ENCODE data around the gene PARP12. TPM values are rescaled to one million over a fixed set of nuclear protein-coding genes. Genes with fewer than 3 reads are reported as not detected.

Gene PARP12
- total and polyA plus RNA-seq, 9 of the 15 experiments (the other 6 are each of a cell fraction or from before 2014, with no cell fraction given), result 4.6 to 40.4 (median 23.5) TPM

DNA sequence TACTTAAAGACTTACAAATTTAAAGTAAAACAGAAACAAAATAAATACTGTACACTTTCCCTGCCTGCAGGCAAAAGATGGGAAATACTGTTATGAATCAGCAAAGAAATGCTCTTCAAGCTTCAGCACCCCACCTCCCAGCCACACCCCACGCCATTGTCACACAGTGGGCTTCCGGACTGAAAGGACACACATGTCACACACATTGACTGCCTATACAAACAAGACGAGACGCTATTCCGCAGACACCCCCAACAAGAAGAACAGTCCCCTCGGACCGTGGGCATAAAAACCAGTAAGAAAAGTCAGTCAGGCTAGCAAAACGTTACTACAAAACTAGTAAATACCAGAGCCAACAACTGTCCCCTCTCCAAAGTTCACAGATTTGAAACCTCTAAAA, 22.2 kb upstream of the PARP12 start (continued):
- TF ChIP-seq, protein P1, sequence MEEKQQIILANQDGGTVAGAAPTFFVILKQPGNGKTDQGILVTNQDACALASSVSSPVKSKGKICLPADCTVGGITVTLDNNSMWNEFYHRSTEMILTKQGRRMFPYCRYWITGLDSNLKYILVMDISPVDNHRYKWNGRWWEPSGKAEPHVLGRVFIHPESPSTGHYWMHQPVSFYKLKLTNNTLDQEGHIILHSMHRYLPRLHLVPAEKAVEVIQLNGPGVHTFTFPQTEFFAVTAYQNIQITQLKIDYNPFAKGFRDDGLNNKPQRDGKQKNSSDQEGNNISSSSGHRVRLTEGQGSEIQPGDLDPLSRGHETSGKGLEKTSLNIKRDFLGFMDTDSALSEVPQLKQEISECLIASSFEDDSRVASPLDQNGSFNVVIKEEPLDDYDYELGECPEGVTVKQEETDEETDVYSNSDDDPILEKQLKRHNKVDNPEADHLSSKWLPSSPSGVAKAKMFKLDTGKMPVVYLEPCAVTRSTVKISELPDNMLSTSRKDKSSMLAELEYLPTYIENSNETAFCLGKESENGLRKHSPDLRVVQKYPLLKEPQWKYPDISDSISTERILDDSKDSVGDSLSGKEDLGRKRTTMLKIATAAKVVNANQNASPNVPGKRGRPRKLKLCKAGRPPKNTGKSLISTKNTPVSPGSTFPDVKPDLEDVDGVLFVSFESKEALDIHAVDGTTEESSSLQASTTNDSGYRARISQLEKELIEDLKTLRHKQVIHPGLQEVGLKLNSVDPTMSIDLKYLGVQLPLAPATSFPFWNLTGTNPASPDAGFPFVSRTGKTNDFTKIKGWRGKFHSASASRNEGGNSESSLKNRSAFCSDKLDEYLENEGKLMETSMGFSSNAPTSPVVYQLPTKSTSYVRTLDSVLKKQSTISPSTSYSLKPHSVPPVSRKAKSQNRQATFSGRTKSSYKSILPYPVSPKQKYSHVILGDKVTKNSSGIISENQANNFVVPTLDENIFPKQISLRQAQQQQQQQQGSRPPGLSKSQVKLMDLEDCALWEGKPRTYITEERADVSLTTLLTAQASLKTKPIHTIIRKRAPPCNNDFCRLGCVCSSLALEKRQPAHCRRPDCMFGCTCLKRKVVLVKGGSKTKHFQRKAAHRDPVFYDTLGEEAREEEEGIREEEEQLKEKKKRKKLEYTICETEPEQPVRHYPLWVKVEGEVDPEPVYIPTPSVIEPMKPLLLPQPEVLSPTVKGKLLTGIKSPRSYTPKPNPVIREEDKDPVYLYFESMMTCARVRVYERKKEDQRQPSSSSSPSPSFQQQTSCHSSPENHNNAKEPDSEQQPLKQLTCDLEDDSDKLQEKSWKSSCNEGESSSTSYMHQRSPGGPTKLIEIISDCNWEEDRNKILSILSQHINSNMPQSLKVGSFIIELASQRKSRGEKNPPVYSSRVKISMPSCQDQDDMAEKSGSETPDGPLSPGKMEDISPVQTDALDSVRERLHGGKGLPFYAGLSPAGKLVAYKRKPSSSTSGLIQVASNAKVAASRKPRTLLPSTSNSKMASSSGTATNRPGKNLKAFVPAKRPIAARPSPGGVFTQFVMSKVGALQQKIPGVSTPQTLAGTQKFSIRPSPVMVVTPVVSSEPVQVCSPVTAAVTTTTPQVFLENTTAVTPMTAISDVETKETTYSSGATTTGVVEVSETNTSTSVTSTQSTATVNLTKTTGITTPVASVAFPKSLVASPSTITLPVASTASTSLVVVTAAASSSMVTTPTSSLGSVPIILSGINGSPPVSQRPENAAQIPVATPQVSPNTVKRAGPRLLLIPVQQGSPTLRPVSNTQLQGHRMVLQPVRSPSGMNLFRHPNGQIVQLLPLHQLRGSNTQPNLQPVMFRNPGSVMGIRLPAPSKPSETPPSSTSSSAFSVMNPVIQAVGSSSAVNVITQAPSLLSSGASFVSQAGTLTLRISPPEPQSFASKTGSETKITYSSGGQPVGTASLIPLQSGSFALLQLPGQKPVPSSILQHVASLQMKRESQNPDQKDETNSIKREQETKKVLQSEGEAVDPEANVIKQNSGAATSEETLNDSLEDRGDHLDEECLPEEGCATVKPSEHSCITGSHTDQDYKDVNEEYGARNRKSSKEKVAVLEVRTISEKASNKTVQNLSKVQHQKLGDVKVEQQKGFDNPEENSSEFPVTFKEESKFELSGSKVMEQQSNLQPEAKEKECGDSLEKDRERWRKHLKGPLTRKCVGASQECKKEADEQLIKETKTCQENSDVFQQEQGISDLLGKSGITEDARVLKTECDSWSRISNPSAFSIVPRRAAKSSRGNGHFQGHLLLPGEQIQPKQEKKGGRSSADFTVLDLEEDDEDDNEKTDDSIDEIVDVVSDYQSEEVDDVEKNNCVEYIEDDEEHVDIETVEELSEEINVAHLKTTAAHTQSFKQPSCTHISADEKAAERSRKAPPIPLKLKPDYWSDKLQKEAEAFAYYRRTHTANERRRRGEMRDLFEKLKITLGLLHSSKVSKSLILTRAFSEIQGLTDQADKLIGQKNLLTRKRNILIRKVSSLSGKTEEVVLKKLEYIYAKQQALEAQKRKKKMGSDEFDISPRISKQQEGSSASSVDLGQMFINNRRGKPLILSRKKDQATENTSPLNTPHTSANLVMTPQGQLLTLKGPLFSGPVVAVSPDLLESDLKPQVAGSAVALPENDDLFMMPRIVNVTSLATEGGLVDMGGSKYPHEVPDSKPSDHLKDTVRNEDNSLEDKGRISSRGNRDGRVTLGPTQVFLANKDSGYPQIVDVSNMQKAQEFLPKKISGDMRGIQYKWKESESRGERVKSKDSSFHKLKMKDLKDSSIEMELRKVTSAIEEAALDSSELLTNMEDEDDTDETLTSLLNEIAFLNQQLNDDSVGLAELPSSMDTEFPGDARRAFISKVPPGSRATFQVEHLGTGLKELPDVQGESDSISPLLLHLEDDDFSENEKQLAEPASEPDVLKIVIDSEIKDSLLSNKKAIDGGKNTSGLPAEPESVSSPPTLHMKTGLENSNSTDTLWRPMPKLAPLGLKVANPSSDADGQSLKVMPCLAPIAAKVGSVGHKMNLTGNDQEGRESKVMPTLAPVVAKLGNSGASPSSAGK (IDR thresholded peaks at IDR 0.05), result peak; percentile 76
- TF ChIP-seq, protein P2, sequence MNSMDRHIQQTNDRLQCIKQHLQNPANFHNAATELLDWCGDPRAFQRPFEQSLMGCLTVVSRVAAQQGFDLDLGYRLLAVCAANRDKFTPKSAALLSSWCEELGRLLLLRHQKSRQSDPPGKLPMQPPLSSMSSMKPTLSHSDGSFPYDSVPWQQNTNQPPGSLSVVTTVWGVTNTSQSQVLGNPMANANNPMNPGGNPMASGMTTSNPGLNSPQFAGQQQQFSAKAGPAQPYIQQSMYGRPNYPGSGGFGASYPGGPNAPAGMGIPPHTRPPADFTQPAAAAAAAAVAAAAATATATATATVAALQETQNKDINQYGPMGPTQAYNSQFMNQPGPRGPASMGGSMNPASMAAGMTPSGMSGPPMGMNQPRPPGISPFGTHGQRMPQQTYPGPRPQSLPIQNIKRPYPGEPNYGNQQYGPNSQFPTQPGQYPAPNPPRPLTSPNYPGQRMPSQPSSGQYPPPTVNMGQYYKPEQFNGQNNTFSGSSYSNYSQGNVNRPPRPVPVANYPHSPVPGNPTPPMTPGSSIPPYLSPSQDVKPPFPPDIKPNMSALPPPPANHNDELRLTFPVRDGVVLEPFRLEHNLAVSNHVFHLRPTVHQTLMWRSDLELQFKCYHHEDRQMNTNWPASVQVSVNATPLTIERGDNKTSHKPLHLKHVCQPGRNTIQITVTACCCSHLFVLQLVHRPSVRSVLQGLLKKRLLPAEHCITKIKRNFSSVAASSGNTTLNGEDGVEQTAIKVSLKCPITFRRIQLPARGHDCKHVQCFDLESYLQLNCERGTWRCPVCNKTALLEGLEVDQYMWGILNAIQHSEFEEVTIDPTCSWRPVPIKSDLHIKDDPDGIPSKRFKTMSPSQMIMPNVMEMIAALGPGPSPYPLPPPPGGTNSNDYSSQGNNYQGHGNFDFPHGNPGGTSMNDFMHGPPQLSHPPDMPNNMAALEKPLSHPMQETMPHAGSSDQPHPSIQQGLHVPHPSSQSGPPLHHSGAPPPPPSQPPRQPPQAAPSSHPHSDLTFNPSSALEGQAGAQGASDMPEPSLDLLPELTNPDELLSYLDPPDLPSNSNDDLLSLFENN (IDR thresholded peaks at IDR 0.05; ENCODE audit: low read depth in 2 of 2, low read length in 2 of 2), result no peak
- TF ChIP-seq FOXA1 (IDR thresholded peaks at IDR 0.05; ENCODE audit: borderline replicate concordance) (no peak), EZH2 (IDR thresholded peaks at IDR 0.05; ENCODE audit: borderline replicate concordance, low read depth, low read length) (no peak), POLR3G (IDR thresholded peaks at IDR 0.05; ENCODE audit: extremely low read depth, insufficient read length, insufficient replicate concordance) (no peak), ASH1L (IDR thresholded peaks at IDR 0.05; ENCODE audit: borderline replicate concordance, low read depth, partially characterized antibody) (no peak), HOXB6 (CRISPR knock-in tag; IDR thresholded peaks at IDR 0.05; ENCODE audit: borderline replicate concordance) (no peak), TEAD1 (CRISPR knock-in tag; IDR thresholded peaks at IDR 0.05) (no peak), PHF21A (IDR thresholded peaks at IDR 0.05; ENCODE audit: borderline replicate concordance, low read depth) (no peak), NCOA2 (IDR thresholded peaks at IDR 0.05; ENCODE audit: partially characterized antibody in 2 of 2) (peak in 1 of 2 experiments; percentile 16), CBFA2T2 (conservative IDR thresholded peaks at IDR 0.05) (no peak)
- TF ChIP-seq, protein P3, sequence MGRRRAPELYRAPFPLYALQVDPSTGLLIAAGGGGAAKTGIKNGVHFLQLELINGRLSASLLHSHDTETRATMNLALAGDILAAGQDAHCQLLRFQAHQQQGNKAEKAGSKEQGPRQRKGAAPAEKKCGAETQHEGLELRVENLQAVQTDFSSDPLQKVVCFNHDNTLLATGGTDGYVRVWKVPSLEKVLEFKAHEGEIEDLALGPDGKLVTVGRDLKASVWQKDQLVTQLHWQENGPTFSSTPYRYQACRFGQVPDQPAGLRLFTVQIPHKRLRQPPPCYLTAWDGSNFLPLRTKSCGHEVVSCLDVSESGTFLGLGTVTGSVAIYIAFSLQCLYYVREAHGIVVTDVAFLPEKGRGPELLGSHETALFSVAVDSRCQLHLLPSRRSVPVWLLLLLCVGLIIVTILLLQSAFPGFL (CRISPR knock-in tag; IDR thresholded peaks at IDR 0.05), result no peak

All from K562 (cell line).